Measurements from ENCODE around the gene PTPRB.

The PTPRB gene

GRCh38 chr12:70638639-70639360 is 1.6 kb upstream of the PTPRB start:
- no peaks in the 10 kb centered on the region for H3K27me3 ChIP-seq (ENCODE audit: low read length)
- H3F3A ChIP-seq (ENCODE audit: insufficient read depth), result no peaks in the 10 kb centered on the region
- no peak overlapping the region for H3K9ac ChIP-seq (ENCODE audit: low read length)
- no peaks in the 10 kb centered on the region for H3K36me3 ChIP-seq (ENCODE audit: low read length)
- no peaks in the 10 kb centered on the region for H3K79me2 ChIP-seq (ENCODE audit: insufficient read depth, low read length)
- H4K20me1 ChIP-seq (ENCODE audit: low read depth, low read length), result no peaks in the 10 kb centered on the region
- no peak overlapping the region for H3K4me2 ChIP-seq (ENCODE audit: low read depth, low read length, poor library complexity, severe bottlenecking)
- no peak overlapping the region for H3K27ac ChIP-seq (ENCODE audit: low read depth, low read length)
- TF ChIP-seq CTCF (IDR thresholded peaks at IDR 0.05; ENCODE audit: insufficient read depth, low read length, poor library complexity, severe bottlenecking) (no peak), EZH2phosphoT487 (conservative IDR thresholded peaks at IDR 0.05; ENCODE audit: low read length) (no peak)
- H2AFZ ChIP-seq (ENCODE audit: low read depth, low read length, severe bottlenecking), result no peak overlapping the region
- no peak overlapping the region for H3K4me3 ChIP-seq (ENCODE audit: insufficient read depth, low read length, poor library complexity, severe bottlenecking)
- H3K9me2 ChIP-seq (replicated peaks; ENCODE audit: insufficient read depth, low read length), result no peaks in the 10 kb centered on the region
- no peaks in the 10 kb centered on the region for H3K9me3 ChIP-seq (ENCODE audit: insufficient read depth, low read length)

GRCh38 chr12:70635755-70636154 is 1.5 kb downstream of the PTPRB start:
- H3K36me3 ChIP-seq (ENCODE audit: low read length), result no peaks in the 10 kb centered on the region
- H3K9me2 ChIP-seq (replicated peaks; ENCODE audit: insufficient read depth, low read length), result no peaks in the 10 kb centered on the region
- TF ChIP-seq CTCF (IDR thresholded peaks at IDR 0.05; ENCODE audit: insufficient read depth, low read length, poor library complexity, severe bottlenecking) (no peak), EZH2phosphoT487 (conservative IDR thresholded peaks at IDR 0.05; ENCODE audit: low read length) (no peak)
- no peaks in the 10 kb centered on the region for H3K27me3 ChIP-seq (ENCODE audit: low read length)
- H3F3A ChIP-seq (ENCODE audit: insufficient read depth), result no peaks in the 10 kb centered on the region
- no peak overlapping the region for H3K4me3 ChIP-seq (ENCODE audit: insufficient read depth, low read length, poor library complexity, severe bottlenecking)
- no peak overlapping the region for H3K4me2 ChIP-seq (ENCODE audit: low read depth, low read length, poor library complexity, severe bottlenecking)
- no peaks in the 10 kb centered on the region for H3K79me2 ChIP-seq (ENCODE audit: insufficient read depth, low read length)
- H3K27ac ChIP-seq (ENCODE audit: low read depth, low read length), result no peak overlapping the region
- H3K9ac ChIP-seq (ENCODE audit: low read length), result no peak overlapping the region
- H3K9me3 ChIP-seq (ENCODE audit: insufficient read depth, low read length), result no peaks in the 10 kb centered on the region
- no peak overlapping the region for H2AFZ ChIP-seq (ENCODE audit: low read depth, low read length, severe bottlenecking)
- no peaks in the 10 kb centered on the region for H4K20me1 ChIP-seq (ENCODE audit: low read depth, low read length)

GRCh38 chr12:70628701-70629480 is 8.3 kb downstream of the PTPRB start:
- H3K27ac ChIP-seq (ENCODE audit: low read depth, low read length), result no peak overlapping the region
- no peak overlapping the region for H3K4me3 ChIP-seq (ENCODE audit: insufficient read depth, low read length, poor library complexity, severe bottlenecking)
- no peak overlapping the region for H3K4me2 ChIP-seq (ENCODE audit: low read depth, low read length, poor library complexity, severe bottlenecking)
- no peak overlapping the region for H2AFZ ChIP-seq (ENCODE audit: low read depth, low read length, severe bottlenecking)
- H3K9me3 ChIP-seq (ENCODE audit: insufficient read depth, low read length), result no peaks in the 10 kb centered on the region
- TF ChIP-seq EZH2phosphoT487 (conservative IDR thresholded peaks at IDR 0.05; ENCODE audit: low read length) (no peak), CTCF (IDR thresholded peaks at IDR 0.05; ENCODE audit: insufficient read depth, low read length, poor library complexity, severe bottlenecking) (no peak)
- H3K9ac ChIP-seq (ENCODE audit: low read length), result no peak overlapping the region
- no peaks in the 10 kb centered on the region for H3K9me2 ChIP-seq (replicated peaks; ENCODE audit: insufficient read depth, low read length)
- H3K79me2 ChIP-seq (ENCODE audit: insufficient read depth, low read length), result no peaks in the 10 kb centered on the region
- no peaks in the 10 kb centered on the region for H3F3A ChIP-seq (ENCODE audit: insufficient read depth)
- H3K36me3 ChIP-seq (ENCODE audit: low read length), result no peaks in the 10 kb centered on the region
- no peaks in the 10 kb centered on the region for H3K27me3 ChIP-seq (ENCODE audit: low read length)
- no peaks in the 10 kb centered on the region for H4K20me1 ChIP-seq (ENCODE audit: low read depth, low read length)
